Activated B cell treated with CpG ODN at 0.5 μM for 24 hours (primary cell): ENCODE results near the gene SUPT20HL1. TPM values are rescaled to one million over a fixed set of nuclear protein-coding genes. Genes with fewer than 3 reads are reported as not detected.

Experiments used
- ATAC-seq: fragments of 200-7000 bp; cut with Tn5 transposase; one replicate; pipeline ENCODE4 v1.10.0; 2021; ENCODE audit warnings: low read depth, mild to moderate bottlenecking, moderate library complexity
- CTCF ChIA-PET: fragments of 350-600 bp; sonication (Branson Sonifier 250); formaldehyde crosslinking; loops from one replicate; lab custom pipeline; 2021; ENCODE audit warnings: antibody characterized with exemption; lab: Charles Lee
- POLR2A ChIA-PET: fragments of 350-600 bp; sonication (Branson Sonifier 250); formaldehyde crosslinking; loops from one replicate; lab custom pipeline; 2021; ENCODE audit warnings: antibody characterized with exemption; lab: Charles Lee
- DNase-seq: peaks from one replicate; pipeline ENCODE4 v3.0.0; 2022
- H3K27ac Mint-ChIP-seq: one replicate; pipeline ENCODE4 v1.8.0; 2020; ENCODE audit warnings: mixed read lengths
- H3K27me3 Mint-ChIP-seq: one replicate; pipeline ENCODE4 v1.8.0; 2021; ENCODE audit warnings: mixed read lengths
- H3K36me3 Mint-ChIP-seq: one replicate; pipeline ENCODE4 v1.8.0; 2021; ENCODE audit warnings: low read depth, mixed read lengths
- H3K4me1 Mint-ChIP-seq: one replicate; pipeline ENCODE4 v1.8.0; 2021; ENCODE audit warnings: mixed read lengths
- H3K4me3 Mint-ChIP-seq: one replicate; pipeline ENCODE4 v1.8.0; 2020; ENCODE audit warnings: mild to moderate bottlenecking, mixed read lengths
- H3K9me3 Mint-ChIP-seq: one replicate; pipeline ENCODE4 v1.8.0; 2020; ENCODE audit warnings: mixed read lengths
- intact Hi-C: fragments of 100-400 bp; cut with micrococcal nuclease; formaldehyde crosslinking; loops from one replicate; pipeline ENCODE4 v1.15.1; 2024
- total RNA-seq: library from RNA; stranded (reverse); gene quantifications from 2 replicates; pipeline ENCODE4 v1.2.3, GENCODE V29; 2022
- TF ChIP-seq, protein P1 (sequence below): fragments of 200-600 bp; IDR thresholded peaks from one replicate; pipeline ENCODE4 v1.8.0; 2022; ENCODE audit warnings: antibody characterized with exemption, mild to moderate bottlenecking

SUPT20HL1 gene
- total RNA-seq, 1 donor from 2014 or later, result not detected

DNA sequence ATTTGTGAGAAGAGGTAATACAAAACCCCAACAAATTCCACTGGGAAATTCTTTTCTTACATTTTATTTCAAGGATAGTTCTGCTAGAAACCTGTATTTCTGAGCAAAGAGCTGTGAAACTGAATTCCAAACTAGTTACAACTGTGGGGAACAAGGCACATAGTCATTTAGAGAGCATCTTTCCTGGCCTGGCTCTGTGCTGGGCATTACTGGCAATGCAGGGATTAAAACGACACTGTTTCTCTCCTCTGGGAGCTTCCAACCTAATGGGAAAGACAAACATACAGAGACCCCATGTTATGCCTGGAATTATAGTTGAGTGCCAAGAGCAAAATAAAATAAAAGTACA is 36.5 kb downstream of the SUPT20HL1 start:
- no peak for ATAC-seq
- intact Hi-C loops, result loop anchor here (1.0 to 10.0 kb wide), 2 partner anchors 102 to 748 kb away; no protein-coding TSS in a partner anchor
- POLR2A ChIA-PET, result interaction anchor here (0.7 kb wide), 2 partner anchors 14 to 81 kb away, joined by 6 to 10 read pairs; no protein-coding TSS in a partner anchor

DNA sequence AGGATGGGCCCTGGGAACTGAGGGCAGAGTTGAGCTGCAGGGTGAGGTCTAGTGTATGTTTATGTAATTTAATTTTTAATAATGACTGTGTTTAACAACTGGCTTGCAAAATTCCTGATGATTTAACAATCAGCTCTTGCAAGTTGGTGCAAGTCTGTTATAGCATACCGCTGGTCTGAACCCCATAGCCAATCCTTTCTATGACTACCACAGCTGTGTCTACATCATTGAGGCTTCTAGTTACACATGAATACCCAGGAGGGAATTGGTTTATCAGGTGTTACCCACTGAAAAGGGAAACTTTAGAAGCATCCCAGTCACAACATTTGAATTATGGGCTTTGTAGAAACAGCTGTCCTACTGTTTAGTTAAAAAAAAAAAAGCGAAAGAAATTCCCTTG is 38.3 kb downstream of the SUPT20HL1 start:
- Mint-ChIP-seq H3K9me3 (no peaks in the 10 kb centered on the region), H3K27me3 (no peaks in the 10 kb centered on the region), H3K36me3 (no peaks in the 10 kb centered on the region), H3K4me1 (no peaks in the 10 kb centered on the region), H3K4me3 (no peak overlapping the region), H3K27ac (no peak overlapping the region)
- POLR2A ChIA-PET, result no interaction called here
- CTCF ChIA-PET, result interaction anchor here (1.2 to 8.7 kb wide), 2 partner anchors 28 to 100 kb away, joined by 5 to 172 read pairs; no protein-coding TSS in a partner anchor
- TF ChIP-seq, protein P1, sequence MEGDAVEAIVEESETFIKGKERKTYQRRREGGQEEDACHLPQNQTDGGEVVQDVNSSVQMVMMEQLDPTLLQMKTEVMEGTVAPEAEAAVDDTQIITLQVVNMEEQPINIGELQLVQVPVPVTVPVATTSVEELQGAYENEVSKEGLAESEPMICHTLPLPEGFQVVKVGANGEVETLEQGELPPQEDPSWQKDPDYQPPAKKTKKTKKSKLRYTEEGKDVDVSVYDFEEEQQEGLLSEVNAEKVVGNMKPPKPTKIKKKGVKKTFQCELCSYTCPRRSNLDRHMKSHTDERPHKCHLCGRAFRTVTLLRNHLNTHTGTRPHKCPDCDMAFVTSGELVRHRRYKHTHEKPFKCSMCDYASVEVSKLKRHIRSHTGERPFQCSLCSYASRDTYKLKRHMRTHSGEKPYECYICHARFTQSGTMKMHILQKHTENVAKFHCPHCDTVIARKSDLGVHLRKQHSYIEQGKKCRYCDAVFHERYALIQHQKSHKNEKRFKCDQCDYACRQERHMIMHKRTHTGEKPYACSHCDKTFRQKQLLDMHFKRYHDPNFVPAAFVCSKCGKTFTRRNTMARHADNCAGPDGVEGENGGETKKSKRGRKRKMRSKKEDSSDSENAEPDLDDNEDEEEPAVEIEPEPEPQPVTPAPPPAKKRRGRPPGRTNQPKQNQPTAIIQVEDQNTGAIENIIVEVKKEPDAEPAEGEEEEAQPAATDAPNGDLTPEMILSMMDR, result no peak
- intact Hi-C loops, result loop anchor here (10.0 kb wide), 1 partner anchor 746 kb away; no protein-coding TSS in a partner anchor
- DNase-seq (no peak), ATAC-seq (no peak)

More for the DNA sequence above, 36.5 kb downstream of the SUPT20HL1 start:
- Mint-ChIP-seq H3K27ac (no peak overlapping the region), H3K27me3 (peaks cover 3% of the 10 kb centered on the region), H3K36me3 (no peaks in the 10 kb centered on the region), H3K4me1 (no peaks in the 10 kb centered on the region), H3K9me3 (no peaks in the 10 kb centered on the region), H3K4me3 (no peak overlapping the region)
- DNase-seq, result no peak
- CTCF ChIA-PET, result interaction anchor here (0.7 to 8.7 kb wide), 3 partner anchors 97 to 106 kb away, joined by 3 to 172 read pairs (median 11); no protein-coding TSS in a partner anchor
- TF ChIP-seq, protein P1, result no peak

DNA sequence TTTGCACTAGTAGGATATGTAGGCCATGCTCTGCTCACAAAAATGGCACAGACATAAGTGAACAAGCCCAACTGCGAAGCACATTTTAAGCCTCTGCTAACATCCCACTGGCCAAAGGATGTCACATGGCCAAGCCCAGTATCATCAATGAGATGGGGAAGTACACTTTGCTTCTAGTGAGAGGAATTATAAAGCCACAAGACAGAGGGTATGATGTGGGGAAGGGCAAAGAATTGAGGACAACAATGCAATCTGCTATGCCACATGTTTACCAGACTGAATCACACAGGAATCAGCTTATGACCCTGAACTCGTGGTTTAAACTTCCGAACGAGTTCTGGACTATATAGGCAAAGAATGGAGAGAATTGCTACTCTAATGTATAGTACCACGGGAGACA is 39.1 kb downstream of the SUPT20HL1 start:
- H3K4me3 Mint-ChIP-seq, result no peak overlapping the region
- H3K4me1 Mint-ChIP-seq, result no peaks in the 10 kb centered on the region
- POLR2A ChIA-PET, result no interaction called here
- H3K9me3 Mint-ChIP-seq, result no peaks in the 10 kb centered on the region
- TF ChIP-seq, protein P1, result no peak
- no peak for DNase-seq
- H3K27me3 Mint-ChIP-seq, result no peaks in the 10 kb centered on the region
- CTCF ChIA-PET, result interaction anchor here (8.7 kb wide), 1 partner anchor 99 kb away, joined by 172 read pairs; no protein-coding TSS in a partner anchor
- no peak overlapping the region for H3K27ac Mint-ChIP-seq
- intact Hi-C loops, result loop anchor here (10.0 kb wide), 1 partner anchor 745 kb away; no protein-coding TSS in a partner anchor
- H3K36me3 Mint-ChIP-seq, result no peaks in the 10 kb centered on the region
- no peak for ATAC-seq

DNA sequence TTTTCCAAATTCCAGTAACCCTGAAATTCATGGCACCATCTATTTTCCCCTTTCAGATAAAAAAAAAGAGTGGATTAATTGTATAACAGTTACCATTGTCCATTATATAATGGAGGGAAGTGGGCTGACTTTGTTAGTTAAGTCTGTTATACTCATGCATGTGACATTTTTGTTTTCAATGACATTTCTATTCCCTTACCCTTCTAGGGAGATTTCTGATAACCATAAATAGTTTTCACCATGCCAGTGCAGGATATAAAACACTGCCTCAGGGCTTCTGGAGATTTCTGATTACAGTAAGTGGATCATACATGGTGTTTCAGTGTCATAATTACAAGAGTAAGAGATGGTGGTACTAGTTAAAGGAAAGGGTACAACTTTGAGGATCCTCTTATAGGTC is 45.5 kb downstream of the SUPT20HL1 start:
- Mint-ChIP-seq H3K4me3 (no peak overlapping the region), H3K27me3 (no peaks in the 10 kb centered on the region), H3K4me1 (no peaks in the 10 kb centered on the region), H3K9me3 (no peaks in the 10 kb centered on the region), H3K27ac (no peak overlapping the region), H3K36me3 (no peaks in the 10 kb centered on the region)
- ChIA-PET CTCF (no interaction called here), POLR2A (no interaction called here)
- ATAC-seq (no peak), DNase-seq (no peak)
- TF ChIP-seq, protein P1, result no peak
- intact Hi-C loops, result no loop called here

Other genes with a start within 250 kb of the SUPT20HL1 start
- gene ZFX, start 210.9 kb upstream of the SUPT20HL1 start, total RNA-seq, result 55.4 and 67.0 TPM in 2 replicates
- not detected in 2 replicates for gene SUPT20HL2, start 46.6 kb upstream of the SUPT20HL1 start, total RNA-seq
- gene PDK3, start 104.6 kb downstream of the SUPT20HL1 start, total RNA-seq, result 13.6 and 13.9 TPM in 2 replicates